IPS-NIHi7 (cell line): ENCODE results near the gene FAM240A.
"Not testable (repeated sequence)": the region's sequence is repeated elsewhere in the genome, so short reads cannot be mapped to it uniquely, and the experiment has no call there.

Source experiments
- DNase-seq: peaks from one replicate; pipeline ENCODE4 v3.0.0; 2012; ENCODE audit warnings: mixed read lengths; ENCODE audit errors: extremely low spot score

FAM240A gene

DNA sequence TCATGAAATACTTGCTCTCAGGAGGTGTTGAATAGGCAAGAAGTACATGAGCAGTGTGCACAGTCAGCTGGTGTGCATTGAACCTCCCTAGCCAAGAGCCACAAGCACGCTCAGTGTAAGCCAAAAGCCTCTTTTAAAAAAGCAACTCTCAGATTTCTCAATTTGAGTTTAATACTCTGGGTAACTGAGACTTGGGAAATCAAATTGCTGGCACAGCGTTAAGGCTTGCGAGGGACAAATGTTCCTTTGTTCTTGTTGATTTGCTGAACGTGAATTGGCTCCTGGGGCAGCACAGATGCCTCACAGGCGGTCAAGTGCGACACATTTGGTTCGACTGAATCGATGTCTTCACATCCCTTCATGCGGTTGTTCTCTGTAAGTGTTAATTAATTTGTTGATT, at the start of gene FAM240A:
Gene FAM240A (plus strand): TSS at position 202 of the 400 bp plus-strand sequence. CDS start 159 bp downstream, at position 361.
- no peak for DNase-seq

DNA sequence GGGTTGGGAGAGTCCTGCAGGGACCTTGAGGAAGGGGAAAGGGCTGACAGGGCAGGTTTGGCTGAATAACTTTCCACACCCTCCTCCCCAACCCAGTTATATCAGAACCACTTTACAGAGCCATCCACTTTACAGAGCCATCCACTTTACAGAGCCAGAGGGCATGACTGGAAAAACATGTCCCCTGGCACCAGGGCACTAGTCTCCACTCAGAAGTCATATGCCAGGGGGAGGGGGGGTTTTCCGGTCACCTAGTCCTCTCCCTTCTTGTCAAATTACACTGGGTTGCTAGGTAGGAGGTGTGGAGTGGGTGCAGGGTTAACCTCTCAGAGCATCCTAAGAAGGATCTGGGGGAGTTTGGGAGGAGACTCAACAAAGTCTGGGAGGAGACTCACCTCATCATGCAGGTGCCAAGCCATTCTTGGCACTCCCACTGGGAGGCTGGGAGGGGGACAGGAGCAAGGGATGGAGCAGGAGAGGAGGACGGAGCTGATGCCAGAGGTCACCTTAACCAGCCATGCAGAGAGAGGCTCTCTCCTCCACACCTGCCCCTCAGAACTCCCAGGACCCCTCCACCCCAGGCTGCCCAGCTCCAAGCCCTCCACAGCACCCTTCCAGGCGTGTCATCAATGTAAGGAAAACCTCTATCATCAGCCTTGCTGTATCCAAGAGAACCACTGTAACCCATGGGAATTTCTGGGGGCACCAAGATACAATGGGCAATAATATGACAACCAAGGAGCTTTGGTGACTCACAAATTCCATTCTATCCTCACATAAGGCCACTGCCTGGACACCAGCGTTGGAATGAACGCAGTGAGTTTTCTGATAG, 47.9 kb upstream of the FAM240A start:
- no peak for DNase-seq

DNA sequence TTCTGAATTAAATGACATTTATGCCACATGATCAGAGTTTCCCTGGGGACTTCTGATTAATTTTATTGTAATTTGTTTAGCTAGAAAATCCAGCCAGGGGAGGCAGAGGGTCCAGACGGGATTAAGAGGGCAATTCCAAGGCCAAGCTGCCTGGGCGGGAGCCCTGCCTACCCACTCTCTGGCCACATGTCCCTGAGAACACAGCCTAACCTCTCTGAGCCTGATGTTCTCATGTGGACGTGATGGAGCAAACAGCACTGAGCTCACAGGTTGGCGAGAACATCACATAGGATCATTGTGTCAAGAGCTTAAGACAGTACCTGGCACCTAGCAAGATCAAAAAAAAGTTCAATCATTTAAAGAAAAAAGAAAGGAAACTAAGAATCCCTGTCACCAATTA, 47.2 kb upstream of the FAM240A start:
- no peak for DNase-seq

DNA sequence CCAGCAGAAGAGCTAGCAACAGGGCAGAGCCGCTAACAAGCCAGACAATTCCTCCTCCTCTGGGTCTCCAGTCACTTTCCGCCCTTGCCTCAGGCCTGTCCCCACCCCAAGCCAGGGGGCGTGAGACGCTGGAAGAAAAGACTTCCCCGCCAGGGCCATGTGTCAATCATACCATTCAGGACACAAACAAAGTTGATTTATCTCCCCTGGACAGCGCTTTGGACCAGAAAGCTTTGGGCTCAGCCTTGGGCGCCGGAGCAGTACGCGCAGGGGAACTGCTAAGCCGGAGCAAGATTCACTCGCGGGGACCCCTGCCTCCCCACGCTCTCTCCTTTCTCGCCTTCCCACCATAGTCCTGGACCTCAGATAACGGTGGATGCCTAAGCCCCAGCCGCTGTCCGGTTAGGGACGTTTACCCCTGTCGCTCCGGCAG, 46.7 kb upstream of the FAM240A start:
- DNase-seq = peak; percentile 66

DNA sequence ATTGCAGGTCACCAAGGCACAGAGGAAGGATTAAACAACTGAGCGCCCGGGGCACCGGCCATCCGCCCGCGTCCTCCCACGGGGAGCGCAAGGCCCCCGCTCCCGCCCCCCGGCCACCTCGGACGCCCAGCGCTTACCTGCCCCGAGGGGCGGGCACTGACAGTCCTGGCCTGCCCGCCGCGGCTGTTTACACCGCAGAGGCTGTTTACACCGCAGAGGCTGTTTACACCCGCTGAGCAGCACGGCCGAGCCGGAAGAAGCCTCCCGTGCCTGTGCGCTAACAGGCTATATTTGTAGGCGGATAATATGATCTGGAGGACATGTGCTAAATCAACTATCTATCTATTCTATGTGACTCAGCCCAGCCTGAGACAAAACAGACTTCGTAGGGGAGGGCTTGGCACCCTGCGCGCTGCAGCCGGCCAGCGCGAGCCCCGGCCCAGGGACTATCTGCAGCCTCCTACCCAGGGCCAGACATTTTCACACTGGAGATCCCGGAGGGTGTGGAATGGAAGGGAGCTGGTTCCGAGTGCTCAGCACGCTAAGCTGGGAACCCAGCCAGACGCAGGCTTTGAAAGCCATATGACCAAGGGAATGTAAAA, 46.2 kb upstream of the FAM240A start, which contains the start of gene LRRC2:
Gene LRRC2 (minus strand): TSS at position 263 of the 602 bp plus-strand sequence. CDS start 14,711 bp downstream, outside the sequence.
- DNase-seq = peak; percentile 52

DNA sequence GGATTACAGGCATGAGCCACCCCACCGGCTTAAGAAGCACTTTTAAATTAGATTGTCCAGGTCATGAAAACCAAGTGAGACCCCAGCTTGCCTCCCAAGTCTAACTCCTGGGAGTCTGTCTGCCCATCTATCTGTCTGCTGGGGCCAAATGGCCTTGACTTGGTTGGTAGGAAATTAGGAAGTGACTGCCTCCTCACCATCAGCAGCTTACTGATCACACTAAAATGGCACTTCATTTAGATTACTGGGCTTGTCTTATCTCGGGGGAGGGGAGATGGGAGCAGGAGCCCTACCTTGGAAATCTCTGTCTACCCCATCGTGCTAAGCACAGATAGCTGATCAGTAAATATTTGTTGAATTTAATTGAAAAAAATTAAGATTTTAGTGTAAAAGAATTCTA, 40.6 kb upstream of the FAM240A start:
- no peak for DNase-seq

DNA sequence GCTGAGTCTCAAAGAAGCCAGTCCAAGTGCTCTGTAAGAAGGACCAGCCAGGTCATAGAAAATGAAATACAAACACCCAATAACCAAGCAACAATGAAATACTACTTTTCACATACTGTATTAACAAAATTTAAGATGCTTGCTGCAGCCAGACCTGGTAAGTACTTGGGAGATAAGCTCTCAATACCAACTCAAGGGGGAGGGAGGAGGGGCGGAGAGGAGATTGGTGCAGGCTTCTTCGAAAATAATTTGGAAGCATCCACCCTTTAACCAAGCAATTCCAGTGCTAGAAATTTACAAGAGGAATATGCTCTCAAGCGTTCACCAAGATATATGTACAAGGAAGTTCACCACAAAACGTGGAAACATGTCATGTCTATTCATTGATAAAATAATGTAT, 38.6 kb upstream of the FAM240A start:
- no peak for DNase-seq

DNA sequence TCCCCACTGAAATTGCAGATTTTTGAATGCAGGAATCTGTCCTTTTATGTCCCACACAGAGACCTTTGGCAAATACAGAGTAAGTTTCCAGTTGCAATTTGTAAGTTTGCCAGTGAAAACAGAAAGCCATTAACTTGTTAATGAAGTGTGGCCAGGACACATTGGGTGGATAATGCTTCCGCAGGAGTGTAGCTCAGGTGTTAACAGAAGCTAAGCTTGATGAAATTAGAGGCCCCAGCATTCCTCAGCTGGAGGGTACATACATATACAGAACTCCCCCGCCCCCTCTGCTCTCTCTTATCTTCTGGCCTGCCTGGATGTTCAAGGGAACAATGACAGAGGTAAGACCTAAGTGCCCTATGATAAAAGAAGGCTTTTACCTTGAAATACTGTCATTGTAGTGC, 38.1 kb upstream of the FAM240A start:
- peak; percentile 58 for DNase-seq

DNA sequence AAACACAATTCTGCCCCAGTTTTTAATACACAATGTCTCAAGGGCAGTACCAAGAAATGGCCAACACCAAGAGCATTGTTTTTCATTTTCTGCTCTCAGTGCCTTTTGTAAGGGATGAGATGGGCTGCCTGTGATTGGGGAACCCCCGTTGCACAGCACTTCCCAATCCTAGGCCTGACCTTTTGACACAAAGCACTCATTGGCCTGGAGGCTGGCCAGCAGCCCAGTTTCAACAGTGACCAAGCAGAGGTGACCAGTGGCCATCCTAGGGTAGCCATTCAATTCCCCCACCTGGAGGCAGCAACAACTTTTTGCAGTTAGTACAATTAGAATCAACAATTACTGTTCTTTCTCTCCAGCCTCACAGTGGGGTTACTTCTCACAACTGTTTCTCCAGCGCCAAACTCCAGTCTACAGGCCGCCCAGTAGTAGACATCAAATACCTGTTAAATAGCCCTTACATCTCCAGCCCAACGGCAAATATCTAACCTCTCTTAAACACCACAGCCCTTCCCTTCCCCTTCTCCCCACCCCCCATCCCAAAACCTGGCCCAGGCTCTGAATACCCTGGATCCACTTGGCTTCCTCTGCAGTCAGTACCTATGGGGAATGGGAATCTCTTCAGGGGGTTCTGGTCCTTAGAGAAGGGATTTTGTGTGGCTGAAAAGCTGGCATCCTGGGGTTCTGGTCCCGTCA, 37.3 kb upstream of the FAM240A start:
- peak; percentile 44 for DNase-seq

DNA sequence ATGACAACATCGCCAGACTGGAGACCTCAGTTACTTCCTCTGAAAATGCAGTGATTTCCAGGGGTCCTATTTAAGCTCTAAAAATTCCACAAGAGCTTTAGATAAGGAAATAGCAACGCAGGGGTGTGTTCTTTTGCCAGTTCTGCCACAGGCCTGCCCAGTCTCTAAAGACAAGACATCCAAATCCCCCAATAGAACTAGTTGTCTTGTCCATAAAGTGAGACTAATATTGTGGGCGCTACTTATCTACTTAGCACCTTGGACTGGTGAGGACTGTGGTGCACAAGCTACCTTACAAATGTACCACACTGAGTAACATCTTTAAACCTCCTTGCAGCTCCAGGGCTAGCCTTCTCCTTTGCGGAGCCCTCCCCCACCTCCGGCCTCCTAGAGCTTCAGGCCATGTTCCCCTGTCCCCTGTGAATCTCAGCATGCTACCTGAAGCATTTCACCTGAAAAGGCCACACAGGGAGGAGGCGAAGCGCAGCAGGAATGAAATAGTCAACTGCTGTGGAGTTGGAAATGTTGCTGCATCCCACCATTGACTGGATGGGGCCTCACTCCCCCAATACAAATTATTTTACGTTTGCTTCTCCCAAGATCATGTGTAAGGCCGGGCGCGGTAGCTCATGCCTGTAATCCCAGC, 36.6 kb upstream of the FAM240A start:
- DNase-seq = peak; percentile 49

DNA sequence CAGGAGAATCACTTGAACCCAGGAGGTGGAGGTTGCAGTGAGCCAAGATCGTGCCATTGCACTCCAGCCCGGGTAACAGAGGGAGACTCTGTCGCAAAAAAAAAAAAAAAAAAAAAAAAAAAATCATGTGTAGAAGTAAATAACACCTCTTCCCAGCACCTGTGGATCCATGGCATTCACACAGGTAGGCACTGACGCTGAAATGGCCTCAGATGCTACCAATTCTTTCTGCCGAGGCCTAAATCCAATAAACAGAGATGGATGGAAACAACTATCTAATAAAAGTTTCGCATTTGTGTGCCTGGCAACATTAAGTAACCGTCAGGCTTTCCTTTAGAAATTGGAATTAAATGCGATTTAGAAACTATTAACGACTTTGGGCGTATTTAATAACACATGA, 35.9 kb upstream of the FAM240A start:
- no peak for DNase-seq

DNA sequence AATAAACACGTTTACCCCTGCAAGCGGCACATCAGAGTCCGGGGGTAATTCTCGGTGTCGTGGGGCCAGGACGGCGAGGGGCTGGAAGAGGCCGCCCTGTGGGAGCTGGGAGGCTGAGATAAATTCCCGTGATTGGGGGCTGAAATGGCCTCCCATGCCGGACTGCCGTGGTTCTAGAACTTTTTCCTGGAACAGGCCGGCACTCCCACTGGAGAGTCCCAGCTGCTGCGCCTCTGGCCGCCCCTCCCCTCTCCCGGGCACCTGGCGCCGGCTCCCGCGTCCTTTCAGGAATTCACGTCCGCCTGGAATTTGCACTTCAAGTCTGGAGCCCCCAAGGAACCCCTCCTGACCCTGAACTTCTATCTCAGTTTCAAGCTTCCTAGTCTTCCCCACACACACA, 35.4 kb upstream of the FAM240A start:
- peak; percentile 69 for DNase-seq

DNA sequence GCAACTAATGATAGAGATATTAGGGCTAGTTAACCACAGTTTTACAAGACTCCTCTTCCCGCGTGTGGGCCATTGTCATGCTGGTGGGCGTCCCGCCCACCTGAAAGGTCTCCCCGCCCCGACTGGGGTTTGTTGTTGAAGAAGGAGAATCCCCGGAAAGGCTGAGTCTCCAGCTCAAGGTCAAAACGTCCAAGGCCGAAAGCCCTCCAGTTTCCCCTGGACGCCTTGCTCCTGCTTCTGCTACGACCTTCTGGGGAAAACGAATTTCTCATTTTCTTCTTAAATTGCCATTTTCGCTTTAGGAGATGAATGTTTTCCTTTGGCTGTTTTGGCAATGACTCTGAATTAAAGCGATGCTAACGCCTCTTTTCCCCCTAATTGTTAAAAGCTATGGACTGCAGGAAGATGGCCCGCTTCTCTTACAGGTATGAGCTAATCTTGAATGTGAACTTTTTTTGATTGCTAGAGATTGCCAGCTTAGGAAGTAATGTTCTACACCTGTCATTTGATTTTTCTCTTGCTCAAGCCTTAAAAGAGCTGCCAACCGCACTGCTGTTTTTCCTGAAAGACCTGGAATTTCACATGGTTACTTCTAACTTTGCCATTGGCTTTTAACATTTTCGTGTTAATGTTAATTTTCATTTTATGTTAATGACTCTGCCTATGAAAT, 34.6 kb upstream of the FAM240A start:
- DNase-seq = not testable (repeated sequence)

DNA sequence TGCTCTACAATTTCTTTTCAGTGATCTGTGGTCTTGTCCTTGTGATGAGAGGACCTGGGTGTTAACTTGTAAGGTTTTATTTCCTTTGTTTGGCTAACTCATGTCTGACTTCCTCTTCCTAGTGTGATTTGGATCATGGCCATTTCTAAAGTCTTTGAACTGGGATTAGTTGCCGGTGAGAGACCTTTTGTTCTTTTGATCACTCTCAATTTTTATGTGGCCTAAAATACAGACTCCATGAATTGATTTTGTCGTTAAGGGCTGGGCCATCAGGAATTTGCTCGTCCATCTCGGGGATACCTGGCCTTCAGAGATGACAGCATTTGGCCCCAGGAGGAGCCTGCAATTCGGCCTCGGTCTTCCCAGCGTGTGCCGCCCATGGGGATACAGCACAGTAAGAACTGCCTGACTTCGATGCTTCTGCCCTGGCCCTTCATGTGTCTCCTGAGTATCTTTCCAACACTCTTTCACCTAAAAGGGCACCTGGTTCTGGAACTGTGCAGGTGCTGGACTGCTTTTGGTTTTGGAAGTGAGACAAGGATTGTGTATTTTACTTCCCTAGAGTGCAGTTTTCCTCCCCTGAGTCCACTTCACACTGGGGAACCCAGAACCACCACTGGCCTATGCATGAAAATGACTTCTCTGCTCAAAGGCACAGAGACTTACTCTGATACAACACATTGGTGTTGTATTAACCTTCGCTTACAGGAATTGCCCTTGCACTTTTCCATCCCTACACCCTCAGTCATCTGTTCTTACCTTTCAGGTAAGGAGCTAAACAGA, 33.2 kb upstream of the FAM240A start:
- DNase-seq = no peak

DNA sequence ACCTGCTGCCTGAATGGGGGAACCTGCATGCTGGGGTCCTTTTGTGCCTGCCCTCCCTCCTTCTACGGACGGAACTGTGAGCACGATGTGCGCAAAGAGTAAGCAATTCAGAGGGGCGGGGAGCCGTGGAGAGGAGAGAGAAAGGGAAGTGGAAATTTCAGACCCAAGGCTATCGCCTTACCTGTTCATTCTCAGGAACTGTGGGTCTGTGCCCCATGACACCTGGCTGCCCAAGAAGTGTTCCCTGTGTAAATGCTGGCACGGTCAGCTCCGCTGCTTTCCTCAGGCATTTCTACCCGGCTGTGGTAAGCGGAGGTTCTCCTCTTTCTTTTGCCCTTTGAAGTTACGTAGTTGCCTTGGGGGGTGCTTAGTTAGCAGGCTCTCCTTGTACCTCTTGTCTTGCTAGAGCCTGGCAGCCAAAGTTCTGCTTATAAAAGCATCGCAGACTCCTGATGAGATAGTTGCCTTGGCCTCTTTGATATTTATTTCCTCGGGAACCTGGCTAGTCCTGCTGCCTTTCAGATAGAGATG, 32.5 kb upstream of the FAM240A start:
- DNase-seq = no peak

DNA sequence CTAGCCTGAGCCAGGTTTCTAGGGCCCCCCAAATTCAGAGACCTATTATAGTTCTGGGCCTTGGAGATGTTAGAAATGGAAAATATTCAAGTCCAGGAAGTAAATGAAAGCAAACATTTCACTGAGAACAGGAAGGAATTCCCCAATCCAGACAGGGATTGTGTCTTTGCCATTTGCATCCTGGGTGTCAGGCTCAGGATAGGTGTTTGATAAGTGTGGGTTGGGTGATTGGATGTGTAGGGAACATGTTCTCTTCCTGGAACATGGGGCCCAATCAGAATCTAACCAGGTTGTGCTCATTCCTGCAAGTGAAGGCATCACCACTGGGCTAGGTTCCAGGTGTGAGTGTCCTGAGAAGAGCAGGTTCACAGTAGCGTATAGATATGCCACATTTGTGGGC, 31.6 kb upstream of the FAM240A start:
- DNase-seq = no peak

DNA sequence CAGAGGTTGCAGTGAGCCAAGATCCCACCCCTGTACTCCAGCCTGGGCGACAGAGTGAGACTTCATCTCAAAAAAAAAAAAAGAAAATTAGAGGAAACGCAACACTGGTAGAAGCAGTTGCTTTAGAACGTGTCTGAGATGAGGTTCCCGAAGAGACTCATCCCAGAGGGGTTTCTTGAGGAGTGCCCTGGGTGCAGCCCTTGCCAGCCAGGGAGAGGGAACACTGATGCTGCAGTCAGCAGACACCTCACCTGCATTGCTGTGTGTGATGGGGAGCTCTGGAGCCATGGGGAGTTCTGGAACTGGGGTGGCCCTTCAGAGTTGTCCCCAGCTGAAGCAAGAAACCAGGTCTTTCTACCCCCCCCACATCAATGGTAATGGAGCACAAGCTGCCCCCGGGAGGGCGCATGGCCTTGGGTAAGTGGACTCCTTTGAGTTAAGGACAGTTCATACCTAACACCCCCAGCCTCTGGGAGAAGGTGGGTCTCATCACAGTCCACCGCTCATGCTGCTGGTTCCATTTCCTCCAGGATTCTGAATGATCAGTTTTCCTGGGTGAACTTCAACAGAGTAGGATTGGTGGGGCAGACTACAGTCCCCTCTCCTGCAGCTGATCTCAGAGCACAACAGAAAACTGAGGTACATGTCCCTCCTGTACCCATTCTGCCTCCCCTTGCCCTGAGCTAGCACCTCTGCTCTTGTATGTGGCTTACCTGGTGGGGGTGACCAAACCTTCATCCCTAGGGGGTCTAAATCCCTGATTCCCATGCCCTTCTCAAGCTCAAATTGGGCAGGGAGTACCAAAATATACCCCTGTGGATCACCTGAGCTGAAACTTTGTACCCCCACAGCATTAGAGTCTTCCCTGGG, 27.5 kb upstream of the FAM240A start:
- DNase-seq = no peak

DNA sequence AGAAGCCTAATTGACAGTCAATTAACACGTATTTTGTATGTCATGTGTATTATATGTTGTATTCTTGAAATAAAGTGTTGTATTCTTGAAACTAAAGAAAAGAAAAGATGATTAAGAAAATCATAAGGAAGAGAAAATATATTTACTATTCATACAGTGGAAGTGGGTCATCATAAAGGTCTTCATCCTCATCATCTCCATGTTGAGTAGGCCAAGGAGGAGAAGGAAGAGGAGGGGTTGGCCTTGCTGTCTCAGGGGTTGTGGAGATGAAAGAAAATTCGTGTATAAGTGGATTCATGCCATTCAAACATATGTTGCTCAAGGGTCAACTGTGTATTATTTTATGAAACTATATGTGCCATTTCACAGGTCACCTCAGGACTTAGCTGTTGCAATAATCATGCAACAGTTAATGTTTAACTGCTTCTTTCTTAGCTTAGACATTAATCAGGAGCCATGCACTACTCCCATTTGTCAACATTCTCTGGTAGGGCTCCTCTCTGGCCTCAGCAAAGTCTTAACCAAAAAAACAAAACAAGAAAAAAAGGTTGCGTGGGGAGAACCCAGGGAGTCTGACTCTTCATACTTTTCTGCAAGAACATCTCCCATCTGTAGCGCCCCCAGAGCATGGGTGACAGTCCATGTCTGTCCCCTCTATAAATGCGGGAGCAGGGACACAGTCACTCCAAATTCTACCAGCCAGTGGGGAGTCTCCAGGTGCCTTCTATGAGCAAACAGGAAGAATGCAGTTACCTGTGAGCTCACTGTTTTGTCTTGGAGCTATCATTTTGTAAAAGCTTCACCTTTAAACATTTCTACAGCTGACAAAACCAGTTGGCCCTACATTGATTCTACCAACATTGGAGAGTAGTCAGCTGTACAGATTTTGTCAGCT, 26.3 kb upstream of the FAM240A start:
- DNase-seq = no peak
